HK-2 (cell line): ENCODE measurements around the gene VEGFA.

ENCODE experiments used
- DNase-seq: peaks from one replicate; pipeline ENCODE4 v3.0.0-alpha.2; 2018; ENCODE audit not compliant: unreplicated experiment

VEGFA gene

DNA sequence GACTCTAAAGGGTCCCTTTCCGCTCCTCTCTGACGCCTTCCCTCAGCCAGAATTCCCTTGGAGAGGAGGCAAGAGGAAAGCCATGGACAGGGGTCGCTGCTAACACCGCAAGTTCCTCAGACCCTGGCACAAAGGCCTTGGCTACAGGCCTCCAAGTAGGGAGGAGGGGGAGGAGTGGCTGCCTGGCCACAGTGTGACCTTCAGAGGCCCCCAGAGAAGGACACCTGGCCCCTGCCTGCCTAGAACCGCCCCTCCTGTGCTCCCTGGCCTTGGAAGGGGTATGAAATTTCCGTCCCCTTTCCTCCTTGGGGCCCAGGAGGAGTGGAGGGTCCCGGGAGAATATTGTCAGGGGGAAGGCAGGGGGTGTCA lies 2.7 kb downstream of the VEGFA start:
- no peak for DNase-seq

DNA sequence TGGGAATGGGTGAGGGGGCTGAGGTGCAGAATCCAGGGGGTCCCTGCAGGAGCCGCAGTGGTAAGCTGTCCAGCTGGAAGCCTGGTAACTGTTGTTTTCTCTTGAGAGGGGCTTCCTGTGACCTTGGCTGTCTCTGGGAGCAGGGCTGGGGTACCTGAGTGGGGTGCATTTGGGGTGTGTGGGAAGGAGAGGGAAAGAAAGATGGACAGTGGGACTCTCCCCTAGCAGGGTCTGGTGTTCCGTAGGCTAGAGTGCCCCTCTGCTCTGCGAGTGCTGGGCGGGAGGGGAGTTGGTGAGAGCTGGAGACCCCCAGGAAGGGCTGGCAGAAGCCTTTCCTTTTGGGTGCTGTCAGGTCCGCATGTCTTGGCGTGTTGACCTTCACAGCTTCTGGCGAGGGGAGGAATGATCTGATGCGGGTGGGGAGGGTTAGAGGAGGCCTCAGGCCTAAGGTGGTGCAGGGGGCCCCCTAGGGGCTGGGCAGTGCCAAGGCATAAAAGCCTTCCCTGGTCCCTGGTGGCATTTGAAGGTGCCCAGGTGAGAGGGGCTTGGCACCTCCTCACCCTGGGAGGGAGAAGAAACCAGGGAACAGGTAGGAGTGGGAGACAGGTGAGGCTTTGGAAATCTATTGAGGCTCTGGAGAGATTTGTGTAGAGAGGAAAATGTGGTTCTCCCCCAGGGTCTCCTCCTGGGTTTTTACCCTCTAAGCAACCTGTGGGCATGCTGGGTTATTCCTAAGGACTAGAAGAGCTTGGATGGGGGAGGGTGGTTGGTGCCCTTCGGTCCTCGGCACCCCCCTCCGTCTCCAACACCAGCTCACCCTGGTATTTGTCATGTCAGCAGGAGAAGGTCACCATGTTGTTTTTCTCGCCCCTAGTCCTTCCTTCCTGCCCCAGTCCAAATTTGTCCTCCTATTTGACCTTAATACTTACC lies 3.3 kb downstream of the VEGFA start:
- peak; percentile 61 for DNase-seq

DNA sequence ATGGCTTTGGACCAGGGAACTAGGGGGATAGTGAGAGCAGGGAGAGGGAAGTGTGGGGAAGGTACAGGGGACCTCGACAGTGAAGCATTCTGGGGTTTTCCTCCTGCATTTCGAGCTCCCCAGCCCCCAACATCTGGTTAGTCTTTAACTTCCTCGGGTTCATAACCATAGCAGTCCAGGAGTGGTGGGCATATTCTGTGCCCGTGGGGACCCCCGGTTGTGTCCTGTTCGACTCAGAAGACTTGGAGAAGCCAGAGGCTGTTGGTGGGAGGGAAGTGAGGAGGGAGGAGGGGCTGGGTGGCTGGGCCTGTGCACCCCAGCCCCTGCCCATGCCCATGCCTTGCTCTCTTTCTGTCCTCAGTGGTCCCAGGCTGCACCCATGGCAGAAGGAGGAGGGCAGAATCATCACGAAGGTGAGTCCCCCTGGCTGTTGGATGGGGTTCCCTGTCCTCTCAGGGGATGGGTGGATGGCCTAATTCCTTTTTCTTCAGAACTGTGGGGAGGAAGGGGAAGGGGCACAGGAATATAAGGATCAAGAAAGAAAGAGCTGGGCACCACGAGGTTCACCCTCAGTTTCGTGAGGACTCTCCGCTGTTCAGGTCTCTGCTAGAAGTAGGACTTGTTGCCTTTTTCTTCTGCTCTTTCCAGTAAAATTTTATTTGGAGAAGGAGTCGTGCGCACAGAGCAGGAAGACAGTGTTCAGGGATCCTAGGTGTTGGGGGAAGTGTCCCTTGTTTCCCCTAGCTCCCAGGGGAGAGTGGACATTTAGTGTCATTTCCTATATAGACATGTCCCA lies 4.2 kb downstream of the VEGFA start:
- no peak for DNase-seq

DNA sequence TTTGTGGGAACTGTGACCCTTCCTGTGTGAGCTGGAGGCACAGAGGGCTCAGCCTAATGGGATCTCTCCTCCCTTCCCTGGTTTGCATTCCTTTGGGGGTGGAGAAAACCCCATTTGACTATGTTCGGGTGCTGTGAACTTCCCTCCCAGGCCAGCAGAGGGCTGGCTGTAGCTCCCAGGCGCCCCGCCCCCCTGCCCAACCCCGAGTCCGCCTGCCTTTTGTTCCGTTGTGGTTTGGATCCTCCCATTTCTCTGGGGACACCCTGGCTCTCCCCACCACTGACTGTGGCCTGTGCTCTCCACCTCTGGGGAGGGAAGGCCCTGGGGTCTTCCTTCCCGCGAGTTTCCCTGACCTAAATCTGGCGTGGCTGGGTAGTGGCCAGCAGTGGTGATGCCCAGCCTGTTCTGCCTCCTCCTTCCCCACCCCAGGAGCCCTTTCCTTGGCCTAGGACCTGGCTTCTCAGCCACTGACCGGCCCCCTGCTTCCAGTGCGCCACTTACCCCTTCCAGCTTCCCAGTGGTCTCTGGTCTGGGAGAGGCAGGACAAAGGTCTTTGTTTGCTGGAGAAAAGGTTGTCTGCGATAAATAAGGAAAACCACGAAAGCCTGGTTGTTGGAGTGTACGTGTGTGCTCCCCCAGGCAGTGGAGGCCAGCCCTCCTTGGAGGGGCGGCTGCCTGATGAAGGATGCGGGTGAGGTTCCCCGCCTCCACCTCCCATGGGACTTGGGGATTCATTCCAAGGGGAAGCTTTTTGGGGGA lies 4.9 kb downstream of the VEGFA start:
- peak; percentile 45 for DNase-seq

DNA sequence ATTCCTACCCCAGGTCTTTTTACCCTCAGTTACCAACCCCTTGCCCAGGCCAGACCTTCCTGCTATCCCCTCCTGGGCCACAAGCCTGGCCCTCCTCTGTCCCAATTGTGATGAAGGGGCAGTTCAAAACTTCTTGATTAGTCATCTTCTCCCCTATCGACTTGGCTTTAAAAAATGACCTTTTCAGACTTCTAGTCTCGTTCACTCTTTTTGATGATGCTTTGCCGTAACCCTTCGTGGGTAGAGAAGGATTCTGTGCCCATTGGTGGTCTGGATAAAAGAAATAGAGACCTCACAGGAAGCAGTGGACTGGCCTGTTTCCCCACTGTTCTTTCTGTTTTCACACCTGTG lies 5.5 kb downstream of the VEGFA start:
- no peak for DNase-seq

DNA sequence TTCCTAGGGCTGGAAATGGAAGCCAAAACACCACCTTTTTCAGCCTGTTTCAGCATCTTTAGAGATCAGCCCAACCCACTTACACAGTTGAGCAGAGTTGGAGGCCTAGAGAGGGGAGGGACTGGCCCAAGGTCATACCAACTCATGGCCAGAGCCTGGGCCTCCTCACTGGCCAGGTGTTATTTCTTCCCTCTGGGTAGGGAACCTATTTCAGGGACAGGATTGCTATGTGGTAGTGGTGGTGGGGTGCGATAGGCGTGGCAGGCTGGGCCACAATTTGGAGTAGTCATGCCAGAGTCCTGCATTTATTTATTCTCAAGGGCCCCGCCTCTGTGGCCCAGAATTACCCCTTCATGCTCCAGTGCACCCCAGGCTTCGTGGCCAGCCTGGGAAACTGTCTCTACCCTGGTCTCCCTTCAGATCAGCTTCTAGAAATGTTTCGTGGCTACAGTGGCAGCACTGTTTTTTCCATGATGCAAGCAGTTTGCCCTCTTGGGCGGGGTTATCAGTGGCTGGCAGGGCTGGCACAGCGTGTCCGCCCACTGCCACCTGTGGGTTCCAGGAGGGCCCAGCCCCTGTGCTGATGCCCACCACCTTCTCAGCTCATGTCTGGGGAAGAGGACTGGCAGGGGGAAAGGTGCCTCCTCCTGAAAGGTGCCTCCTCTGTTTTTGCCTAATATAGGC lies 6.2 kb downstream of the VEGFA start:
- DNase-seq: no peak

DNA sequence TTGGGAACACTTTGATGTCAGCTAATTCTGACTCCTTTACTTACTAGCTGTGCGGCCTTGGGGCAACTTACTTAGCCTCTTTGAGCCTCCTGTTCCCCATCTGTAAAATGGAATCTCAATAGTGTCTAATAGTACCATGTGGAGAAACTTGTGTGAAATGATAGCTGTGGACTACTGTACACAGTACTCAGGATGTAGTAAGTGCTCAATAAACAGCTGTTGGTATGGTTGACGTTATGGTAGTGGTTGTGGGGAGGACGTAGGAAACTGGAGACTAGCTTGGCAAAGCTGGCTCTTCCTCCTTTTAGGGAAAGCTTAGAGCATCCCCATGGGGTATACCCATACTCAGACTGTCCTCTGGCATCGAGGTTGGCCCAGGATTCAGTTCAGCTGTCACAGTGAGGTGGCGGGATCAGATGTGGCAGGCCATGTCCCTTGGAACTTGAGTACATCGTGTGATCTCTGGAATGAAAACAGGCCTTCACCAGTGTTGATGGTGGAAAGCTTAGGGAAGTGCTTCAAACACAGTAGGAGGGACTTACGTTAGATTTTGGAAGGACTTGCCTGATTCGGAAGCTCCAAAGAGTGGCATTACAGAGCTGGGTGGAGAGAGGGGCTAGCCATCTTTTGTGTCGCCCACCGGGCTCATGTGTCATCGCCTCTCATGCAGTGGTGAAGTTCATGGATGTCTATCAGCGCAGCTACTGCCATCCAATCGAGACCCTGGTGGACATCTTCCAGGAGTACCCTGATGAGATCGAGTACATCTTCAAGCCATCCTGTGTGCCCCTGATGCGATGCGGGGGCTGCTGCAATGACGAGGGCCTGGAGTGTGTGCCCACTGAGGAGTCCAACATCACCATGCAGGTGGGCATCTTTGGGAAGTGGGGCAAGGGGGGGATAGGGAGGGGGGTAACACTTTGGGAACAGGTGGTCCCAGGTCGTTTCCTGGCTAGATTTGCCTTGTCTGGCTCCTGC lies 7.1 kb downstream of the VEGFA start:
- DNase-seq: no peak

DNA sequence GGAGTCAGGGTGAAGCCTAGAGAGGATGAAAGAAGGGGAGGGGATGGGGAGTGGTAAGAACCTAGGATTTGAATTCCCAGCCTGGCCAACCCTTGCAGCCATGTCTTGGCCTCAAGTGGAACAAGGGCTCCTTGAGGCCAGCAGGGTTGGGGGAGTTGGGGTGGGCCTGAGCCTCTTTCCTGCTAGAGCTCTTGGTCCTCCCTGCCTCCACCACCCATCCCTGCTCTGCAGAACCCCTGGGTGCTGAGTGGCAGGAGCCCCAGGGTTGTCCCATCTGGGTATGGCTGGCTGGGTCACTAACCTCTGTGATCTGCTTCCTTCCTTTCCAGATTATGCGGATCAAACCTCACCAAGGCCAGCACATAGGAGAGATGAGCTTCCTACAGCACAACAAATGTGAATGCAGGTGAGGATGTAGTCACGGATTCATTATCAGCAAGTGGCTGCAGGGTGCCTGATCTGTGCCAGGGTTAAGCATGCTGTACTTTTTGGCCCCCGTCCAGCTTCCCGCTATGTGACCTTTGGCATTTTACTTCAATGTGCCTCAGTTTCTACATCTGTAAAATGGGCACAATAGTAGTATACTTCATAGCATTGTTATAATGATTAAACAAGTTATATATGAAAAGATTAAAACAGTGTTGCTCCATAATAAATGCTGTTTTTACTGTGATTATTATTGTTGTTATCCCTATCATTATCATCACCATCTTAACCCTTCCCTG lies 8.3 kb downstream of the VEGFA start:
- no peak for DNase-seq

DNA sequence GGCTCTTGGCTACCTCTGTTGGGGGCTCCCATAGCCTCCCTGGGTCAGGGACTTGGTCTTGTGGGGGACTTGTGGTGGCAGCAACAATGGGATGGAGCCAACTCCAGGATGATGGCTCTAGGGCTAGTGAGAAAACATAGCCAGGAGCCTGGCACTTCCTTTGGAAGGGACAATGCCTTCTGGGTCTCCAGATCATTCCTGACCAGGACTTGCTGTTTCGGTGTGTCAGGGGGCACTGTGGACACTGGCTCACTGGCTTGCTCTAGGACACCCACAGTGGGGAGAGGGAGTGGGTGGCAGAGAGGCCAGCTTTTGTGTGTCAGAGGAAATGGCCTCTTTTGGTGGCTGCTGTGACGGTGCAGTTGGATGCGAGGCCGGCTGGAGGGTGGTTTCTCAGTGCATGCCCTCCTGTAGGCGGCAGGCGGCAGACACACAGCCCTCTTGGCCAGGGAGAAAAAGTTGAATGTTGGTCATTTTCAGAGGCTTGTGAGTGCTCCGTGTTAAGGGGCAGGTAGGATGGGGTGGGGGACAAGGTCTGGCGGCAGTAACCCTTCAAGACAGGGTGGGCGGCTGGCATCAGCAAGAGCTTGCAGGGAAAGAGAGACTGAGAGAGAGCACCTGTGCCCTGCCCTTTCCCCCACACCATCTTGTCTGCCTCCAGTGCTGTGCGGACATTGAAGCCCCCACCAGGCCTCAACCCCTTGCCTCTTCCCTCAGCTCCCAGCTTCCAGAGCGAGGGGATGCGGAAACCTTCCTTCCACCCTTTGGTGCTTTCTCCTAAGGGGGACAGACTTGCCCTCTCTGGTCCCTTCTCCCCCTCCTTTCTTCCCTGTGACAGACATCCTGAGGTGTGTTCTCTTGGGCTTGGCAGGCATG lies 9.2 kb downstream of the VEGFA start:
- no peak for DNase-seq

DNA sequence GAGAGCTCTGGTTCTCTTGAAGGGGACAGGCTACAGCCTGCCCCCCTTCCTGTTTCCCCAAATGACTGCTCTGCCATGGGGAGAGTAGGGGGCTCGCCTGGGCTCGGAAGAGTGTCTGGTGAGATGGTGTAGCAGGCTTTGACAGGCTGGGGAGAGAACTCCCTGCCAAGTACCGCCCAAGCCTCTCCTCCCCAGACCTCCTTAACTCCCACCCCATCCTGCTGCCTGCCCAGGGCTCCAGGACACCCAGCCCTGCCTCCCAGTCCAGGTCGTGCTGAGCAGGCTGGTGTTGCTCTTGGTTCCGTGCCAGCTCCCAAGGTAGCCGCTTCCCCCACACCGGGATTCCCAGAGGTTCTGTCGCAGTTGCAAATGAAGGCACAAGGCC lies 9.8 kb downstream of the VEGFA start:
- no peak for DNase-seq

DNA sequence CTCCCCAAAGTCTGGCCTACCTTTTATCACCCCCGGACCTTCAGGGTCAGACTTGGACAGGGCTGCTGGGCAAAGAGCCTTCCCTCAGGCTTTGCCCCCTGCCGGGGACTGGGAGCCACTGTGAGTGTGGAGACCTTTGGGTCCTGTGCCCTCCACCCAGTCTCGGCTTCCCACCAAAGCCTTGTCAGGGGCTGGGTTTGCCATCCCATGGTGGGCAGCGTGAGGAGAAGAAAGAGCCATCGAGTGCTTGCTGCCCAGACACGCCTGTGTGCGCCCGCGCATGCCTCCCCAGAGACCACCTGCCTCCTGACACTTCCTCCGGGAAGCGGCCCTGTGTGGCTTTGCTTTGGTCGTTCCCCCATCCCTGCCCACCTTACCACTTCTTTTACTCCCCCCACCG lies 10.3 kb downstream of the VEGFA start:
- DNase-seq: no peak

DNA sequence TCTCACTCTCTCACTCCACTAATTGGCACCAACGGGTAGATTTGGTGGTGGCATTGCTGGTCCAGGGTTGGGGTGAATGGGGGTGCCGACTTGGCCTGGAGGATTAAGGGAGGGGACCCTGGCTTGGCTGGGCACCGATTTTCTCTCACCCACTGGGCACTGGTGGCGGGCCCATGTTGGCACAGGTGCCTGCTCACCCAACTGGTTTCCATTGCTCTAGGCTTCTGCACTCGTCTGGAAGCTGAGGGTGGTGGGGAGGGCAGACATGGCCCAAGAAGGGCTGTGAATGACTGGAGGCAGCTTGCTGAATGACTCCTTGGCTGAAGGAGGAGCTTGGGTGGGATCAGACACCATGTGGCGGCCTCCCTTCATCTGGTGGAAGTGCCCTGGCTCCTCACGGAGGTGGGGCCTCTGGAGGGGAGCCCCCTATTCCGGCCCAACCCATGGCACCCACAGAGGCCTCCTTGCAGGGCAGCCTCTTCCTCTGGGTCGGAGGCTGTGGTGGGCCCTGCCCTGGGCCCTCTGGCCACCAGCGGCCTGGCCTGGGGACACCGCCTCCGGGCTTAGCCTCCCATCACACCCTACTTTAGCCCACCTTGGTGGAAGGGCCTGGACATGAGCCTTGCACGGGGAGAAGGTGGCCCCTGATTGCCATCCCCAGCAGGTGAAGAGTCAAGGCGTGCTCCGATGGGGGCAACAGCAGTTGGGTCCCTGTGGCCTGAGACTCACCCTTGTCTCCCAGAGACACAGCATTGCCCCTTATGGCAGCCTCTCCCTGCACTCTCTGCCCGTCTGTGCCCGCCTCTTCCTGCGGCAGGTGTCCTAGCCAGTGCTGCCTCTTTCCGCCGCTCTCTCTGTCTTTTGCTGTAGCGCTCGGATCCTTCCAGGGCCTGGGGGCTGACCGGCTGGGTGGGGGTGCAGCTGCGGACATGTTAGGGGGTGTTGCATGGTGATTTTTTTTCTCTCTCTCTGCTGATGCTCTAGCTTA lies 11.2 kb downstream of the VEGFA start:
- DNase-seq: no peak

DNA sequence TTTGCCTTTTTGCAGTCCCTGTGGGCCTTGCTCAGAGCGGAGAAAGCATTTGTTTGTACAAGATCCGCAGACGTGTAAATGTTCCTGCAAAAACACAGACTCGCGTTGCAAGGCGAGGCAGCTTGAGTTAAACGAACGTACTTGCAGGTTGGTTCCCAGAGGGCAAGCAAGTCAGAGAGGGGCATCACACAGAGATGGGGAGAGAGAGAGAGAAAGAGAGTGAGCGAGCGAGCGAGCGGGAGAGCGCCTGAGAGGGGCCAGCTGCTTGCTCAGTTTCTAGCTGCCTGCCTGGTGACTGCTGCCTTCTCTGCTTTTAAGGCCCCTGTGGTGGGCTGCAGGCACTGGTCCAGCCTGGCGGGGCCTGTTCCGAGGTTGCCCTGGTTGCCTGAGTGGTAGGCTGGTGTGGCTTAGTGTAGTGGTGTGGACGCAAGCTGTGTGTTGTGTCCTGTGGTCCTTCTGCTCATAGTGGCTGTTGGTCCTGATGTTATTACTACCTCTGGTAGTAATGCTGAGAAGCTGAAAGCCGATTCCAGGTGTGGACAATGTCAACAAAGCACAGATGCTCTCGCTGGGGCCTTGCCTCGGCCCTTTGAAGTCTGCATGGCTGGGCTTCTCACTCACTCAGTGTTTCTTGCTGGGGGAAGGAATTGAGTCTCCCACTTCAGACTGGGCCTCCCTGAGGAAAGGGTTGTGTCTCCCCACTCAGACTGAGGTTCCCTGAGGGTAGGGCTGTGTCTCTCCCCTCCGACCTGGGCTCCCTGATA lies 12.1 kb downstream of the VEGFA start:
- no peak for DNase-seq

DNA sequence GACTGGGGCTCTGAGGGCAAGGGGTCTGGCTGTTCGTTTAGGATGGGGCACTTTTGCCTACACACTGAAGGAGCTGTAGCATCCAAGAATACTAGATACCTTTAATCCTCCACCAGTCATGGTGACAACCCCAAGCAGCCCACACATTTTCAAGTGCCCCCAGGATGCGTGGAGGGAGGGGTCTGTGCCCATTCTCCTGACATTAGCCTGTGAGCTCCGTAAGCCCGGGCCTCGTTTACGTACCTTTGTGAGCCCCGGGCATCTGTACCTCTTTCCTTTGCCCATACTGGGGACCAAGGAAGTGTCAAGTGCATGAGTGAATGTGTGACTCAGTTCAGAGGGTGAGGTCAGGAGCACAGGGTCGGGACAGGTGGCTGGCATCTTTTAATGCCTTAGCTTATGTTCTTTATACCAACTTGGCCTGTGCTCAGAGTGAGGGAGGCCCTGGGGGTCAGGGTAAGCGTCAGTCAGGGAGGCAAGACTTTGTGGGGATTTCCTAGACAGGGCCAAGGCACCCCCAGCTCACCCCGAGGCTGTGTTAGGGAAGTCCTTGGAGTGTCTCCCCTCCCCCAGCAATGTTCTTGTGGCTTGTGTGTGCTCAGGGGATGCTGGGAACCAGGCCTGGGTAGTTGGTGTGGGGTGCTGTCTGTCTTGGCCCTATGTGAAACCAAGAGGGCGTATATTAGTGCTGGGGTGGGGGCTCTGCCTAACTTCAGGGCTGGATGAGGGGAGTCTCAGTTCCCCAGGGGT lies 12.9 kb downstream of the VEGFA start:
- no peak for DNase-seq

DNA sequence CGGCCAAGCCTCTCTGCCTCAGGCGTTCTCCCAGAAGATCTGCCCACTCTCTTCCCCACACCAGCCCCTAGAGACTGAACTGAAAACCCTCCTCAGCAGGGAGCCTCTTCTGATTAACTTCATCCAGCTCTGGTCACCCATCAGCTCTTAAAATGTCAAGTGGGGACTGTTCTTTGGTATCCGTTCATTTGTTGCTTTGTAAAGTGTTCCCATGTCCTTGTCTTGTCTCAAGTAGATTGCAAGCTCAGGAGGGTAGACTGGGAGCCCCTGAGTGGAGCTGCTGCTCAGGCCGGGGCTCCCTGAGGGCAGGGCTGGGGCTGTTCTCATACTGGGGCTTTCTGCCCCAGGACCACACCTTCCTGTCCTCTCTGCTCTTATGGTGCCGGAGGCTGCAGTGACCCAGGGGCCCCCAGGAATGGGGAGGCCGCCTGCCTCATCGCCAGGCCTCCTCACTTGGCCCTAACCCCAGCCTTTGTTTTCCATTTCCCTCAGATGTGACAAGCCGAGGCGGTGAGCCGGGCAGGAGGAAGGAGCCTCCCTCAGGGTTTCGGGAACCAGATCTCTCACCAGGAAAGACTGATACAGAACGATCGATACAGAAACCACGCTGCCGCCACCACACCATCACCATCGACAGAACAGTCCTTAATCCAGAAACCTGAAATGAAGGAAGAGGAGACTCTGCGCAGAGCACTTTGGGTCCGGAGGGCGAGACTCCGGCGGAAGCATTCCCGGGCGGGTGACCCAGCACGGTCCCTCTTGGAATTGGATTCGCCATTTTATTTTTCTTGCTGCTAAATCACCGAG lies 14.2 kb downstream of the VEGFA start:
- no peak for DNase-seq
